CD4-positive, CD25-positive, alpha-beta regulatory T cell (primary cell): Measurements from ENCODE around the gene HPCAL1. TPM values are rescaled to one million over a fixed set of nuclear protein-coding genes. Genes with fewer than 3 reads are reported as not detected.
"Not testable (repeated sequence)": the region's sequence is repeated elsewhere in the genome, so short reads cannot be mapped to it uniquely, and the experiment has no call there.

Experiments
- ATAC-seq, 2 donors: fragments of 150-1000 bp; cut with Tn5 transposase; one replicate each; pipeline ENCODE4 v1.10.0; 2021; ENCODE audit warnings: low read depth in 2 of 2, moderate number of reproducible peaks in 2 of 2, moderate library complexity in 1 of 2
- DNase-seq, 3 donors: peaks; one replicate each; pipeline versions ENCODE4 v3.0.0 to v3.0.0-alpha.2; 2012 to 2022; ENCODE audit warnings: mixed read lengths in 1 of 3
- H3K27ac ChIP-seq: one replicate; pipeline ENCODE4 v1.7.0; 2013; ENCODE audit warnings: mild to moderate bottlenecking, low read length; ENCODE audit not compliant: insufficient read depth, poor library complexity, severe bottlenecking
- H3K27me3 ChIP-seq: one replicate; pipeline ENCODE4 v1.7.0; 2013; ENCODE audit warnings: low read length; ENCODE audit not compliant: control insufficient read depth, insufficient read depth
- H3K36me3 ChIP-seq: one replicate; pipeline ENCODE4 v1.7.0; 2013; ENCODE audit warnings: mild to moderate bottlenecking, low read length, moderate library complexity; ENCODE audit not compliant: control insufficient read depth, insufficient read depth
- H3K4me1 ChIP-seq: 2 replicates; pipeline ENCODE4 v1.7.0; 2013; ENCODE audit warnings: mild to moderate bottlenecking, low read length; ENCODE audit not compliant: insufficient read depth, control insufficient read depth, poor library complexity, severe bottlenecking
- H3K4me3 ChIP-seq: one replicate; pipeline ENCODE4 v1.7.0; 2013; ENCODE audit warnings: low read depth, mild to moderate bottlenecking, low read length, moderate library complexity
- H3K9me3 ChIP-seq, 2 experiments: 1 replicate in 1 of 2; 2 replicates in 1 of 2; pipeline ENCODE4 v1.7.0; 2013; ENCODE audit warnings: low read length in 2 of 2, mild to moderate bottlenecking in 1 of 2, moderate library complexity in 1 of 2; ENCODE audit not compliant: control insufficient read depth in 2 of 2
- H3K27ac Mint-ChIP-seq, 3 donors: one replicate each; pipeline ENCODE4 v1.8.0; 2020 to 2022; ENCODE audit warnings: mild to moderate bottlenecking in 3 of 3, mixed read lengths in 3 of 3, moderate library complexity in 2 of 3
- H3K27me3 Mint-ChIP-seq: one replicate; pipeline ENCODE4 v1.8.0; 2022; ENCODE audit warnings: mild to moderate bottlenecking, mixed read lengths
- H3K36me3 Mint-ChIP-seq: one replicate; pipeline ENCODE4 v1.8.0; 2020; ENCODE audit warnings: mixed read lengths
- H3K4me1 Mint-ChIP-seq, 4 donors: one replicate each; pipeline ENCODE4 v1.8.0; 2020 to 2022; ENCODE audit warnings: mixed read lengths in 4 of 4, mild to moderate bottlenecking in 1 of 4
- H3K4me3 Mint-ChIP-seq, 4 donors: one replicate each; pipeline ENCODE4 v1.8.0; 2020 to 2022; ENCODE audit warnings: mild to moderate bottlenecking in 4 of 4, mixed read lengths in 4 of 4, moderate library complexity in 3 of 4
- H3K9me3 Mint-ChIP-seq, 7 donors: one replicate each; pipeline ENCODE4 v1.8.0; 2020 to 2022; ENCODE audit warnings: mixed read lengths in 7 of 7, mild to moderate bottlenecking in 3 of 7, moderate library complexity in 2 of 7
- polyA plus RNA-seq, 4 donors: library from polyadenylated mRNA; unstranded; fragments of 300-500 nt; fragmentation: Illumina TruSeq; gene quantifications; one replicate each; pipeline ENCODE4 v1.2.3, GENCODE V29; 2021
- total RNA-seq: library from RNA; stranded (reverse); gene quantifications from one replicate; pipeline ENCODE4 v1.2.3, GENCODE V29; 2022

HPCAL1 gene
- total and polyA plus RNA-seq, 5 donors from 2014 or later, result 33.8 to 95.6 (median 84.8) TPM

GRCh38 chr2:10442469-10443126 is 139.9 kb downstream of the HPCAL1 start:
- peaks cover 30% of the 10 kb centered on the region for H3K36me3 Mint-ChIP-seq
- not testable (repeated sequence) for H3K27ac ChIP-seq, DNase-seq, H3K4me3 ChIP-seq, ATAC-seq, H3K9me3 ChIP-seq, H3K27ac Mint-ChIP-seq, H3K27me3 Mint-ChIP-seq, H3K27me3 ChIP-seq, H3K9me3 Mint-ChIP-seq
- peaks cover 22% of the 10 kb centered on the region for H3K4me1 ChIP-seq
- peaks cover 0 to 35% (median 30%) of the 10 kb centered on the region in 4 donors for H3K4me1 Mint-ChIP-seq
- H3K36me3 ChIP-seq, result peaks cover 58% of the 10 kb centered on the region
- peak overlapping the region in 1 of 4 donors; percentile 31 for H3K4me3 Mint-ChIP-seq

DNA sequence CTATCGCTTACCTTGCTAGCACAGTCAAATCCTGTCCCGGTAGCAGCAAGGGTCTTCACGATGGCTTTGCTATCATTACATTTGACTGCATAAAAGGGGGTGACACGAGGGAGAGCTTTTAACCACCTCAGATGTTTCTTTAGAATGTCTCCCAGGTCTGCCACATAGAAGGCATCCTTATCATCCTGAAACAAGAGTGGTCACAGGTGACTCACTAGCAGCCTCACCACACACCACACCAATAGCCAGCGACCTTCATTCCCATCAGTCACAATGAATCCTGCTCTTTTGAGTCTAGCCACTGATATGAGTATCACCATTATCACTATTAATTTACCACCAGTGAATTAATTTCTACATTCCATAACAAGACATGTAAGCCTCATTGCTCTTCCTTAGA is 141.8 kb downstream of the HPCAL1 start:
- Histone ChIP-seq H3K27ac (peak overlapping the region; percentile 41), H3K4me1 (peaks cover 31% of the 10 kb centered on the region), H3K27me3 (no peaks in the 10 kb centered on the region), H3K4me3 (no peak overlapping the region), H3K9me3 (no peaks in the 10 kb centered on the region), H3K36me3 (peaks cover 53% of the 10 kb centered on the region)
- DNase-seq, result no peak
- no peaks in the 10 kb centered on the region for H3K9me3 Mint-ChIP-seq
- no peak for ATAC-seq
- H3K4me1 Mint-ChIP-seq, result peaks cover 4 to 41% (median 33%) of the 10 kb centered on the region in 4 donors
- peak overlapping the region in 3 of 4 donors; percentile 2 to 84 (median 23) for H3K4me3 Mint-ChIP-seq
- peak overlapping the region in 1 of 3 donors; percentile 84 for H3K27ac Mint-ChIP-seq
- H3K36me3 Mint-ChIP-seq, result peaks cover 30% of the 10 kb centered on the region
- no peaks in the 10 kb centered on the region for H3K27me3 Mint-ChIP-seq

- peaks cover 35% of the 10 kb centered on the region for H3K4me1 ChIP-seq
- Mint-ChIP-seq H3K36me3 (peaks cover 24% of the 10 kb centered on the region), H3K9me3 (no peaks in the 10 kb centered on the region), H3K4me1 (peaks cover 4 to 56% (median 41%) of the 10 kb centered on the region in 4 donors), H3K27ac (peak overlapping the region in 2 of 3 donors; percentile 26 to 51), H3K4me3 (peak overlapping the region; percentile 84 to 95 (median 89)), H3K27me3 (no peaks in the 10 kb centered on the region)
- no peak for ATAC-seq
- H3K4me3 ChIP-seq, result peak overlapping the region; percentile 85
- H3K36me3 ChIP-seq, result peaks cover 31% of the 10 kb centered on the region
- peak overlapping the region; percentile 88 for H3K27ac ChIP-seq
- no peaks in the 10 kb centered on the region for H3K9me3 ChIP-seq
- DNase-seq, result no peak
- no peaks in the 10 kb centered on the region for H3K27me3 ChIP-seq
Measured at GRCh38 chr2:10446631-10447030, 143.9 kb downstream of the HPCAL1 start.

GRCh38 chr2:10447300-10447894 is 144.7 kb downstream of the HPCAL1 start:
- Mint-ChIP-seq H3K27ac (peak overlapping the region; percentile 51 to 91 (median 77)), H3K27me3 (no peaks in the 10 kb centered on the region), H3K9me3 (no peaks in the 10 kb centered on the region), H3K4me1 (peaks cover 4 to 56% (median 38%) of the 10 kb centered on the region in 4 donors), H3K4me3 (peak overlapping the region; percentile 84 to 95 (median 89)), H3K36me3 (peaks cover 16% of the 10 kb centered on the region)
- ATAC-seq (peak in 1 of 2 donors; percentile 1), DNase-seq (peak in 2 of 3 donors; percentile 48 to 76)
- peaks cover 24% of the 10 kb centered on the region for H3K36me3 ChIP-seq
- H3K9me3 ChIP-seq, result no peaks in the 10 kb centered on the region
- peak overlapping the region; percentile 88 for H3K27ac ChIP-seq
- peak overlapping the region; percentile 85 for H3K4me3 ChIP-seq
- H3K27me3 ChIP-seq, result no peaks in the 10 kb centered on the region
- peaks cover 35% of the 10 kb centered on the region for H3K4me1 ChIP-seq

DNA sequence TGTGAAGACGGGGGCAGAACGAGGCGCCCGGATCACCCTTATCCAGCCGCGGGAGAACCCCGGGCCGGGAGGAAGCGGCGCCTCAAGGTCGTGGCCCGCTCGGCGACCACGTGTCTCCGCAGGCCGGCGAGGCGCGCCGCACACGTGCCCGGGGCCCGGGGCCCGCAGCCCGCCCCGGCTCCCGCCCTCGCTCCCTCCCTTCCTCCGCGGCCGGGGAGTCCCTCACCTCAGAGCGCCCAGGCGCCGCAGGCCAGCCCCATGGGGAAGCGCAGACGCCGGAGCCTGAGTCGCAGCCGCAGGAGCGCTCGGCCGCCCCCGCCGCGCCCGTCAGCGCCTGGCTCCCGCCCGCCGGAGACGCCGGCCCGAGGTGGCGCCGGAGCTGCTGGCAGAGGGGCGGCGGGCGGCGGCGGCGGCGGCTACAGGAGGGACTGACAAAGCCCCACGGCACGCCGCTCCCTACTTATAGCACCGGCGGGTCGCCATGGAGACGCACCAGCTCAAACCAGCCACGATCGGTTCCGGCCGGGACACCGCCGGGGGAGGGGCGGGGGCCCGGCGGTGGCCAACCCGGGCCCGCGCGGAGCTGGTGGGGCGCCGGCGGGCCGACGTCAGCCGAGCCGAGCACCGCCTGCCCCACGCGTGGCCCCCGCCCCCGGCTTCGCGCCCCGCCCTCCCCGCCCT is 145.3 kb downstream of the HPCAL1 start, which contains the start of gene ODC1:
Gene ODC1, minus strand, starts transcription at position 433 of the 681 bp plus-strand sequence. CDS start 3,295 bp downstream, outside the sequence.
- Histone ChIP-seq H3K9me3 (no peaks in the 10 kb centered on the region), H3K4me3 (peak within 1 kb of the TSS; percentile 85), H3K4me1 (peaks cover 35% of the 10 kb centered on the region), H3K27ac (peak within 1 kb of the TSS; percentile 96), H3K27me3 (no peaks in the 10 kb centered on the region), H3K36me3 (peaks cover 17% of the 10 kb centered on the region)
- DNase-seq (peak; percentile 94 to 99 (median 98)), ATAC-seq (peak; percentile 86 to 89)
- peak within 1 kb of the TSS; percentile 84 to 95 (median 89) for H3K4me3 Mint-ChIP-seq
- peaks cover 4 to 56% (median 37%) of the 10 kb centered on the region in 4 donors for H3K4me1 Mint-ChIP-seq
- H3K36me3 Mint-ChIP-seq, result peaks cover 14% of the 10 kb centered on the region
- no peaks in the 10 kb centered on the region for H3K9me3 Mint-ChIP-seq
- no peaks in the 10 kb centered on the region for H3K27me3 Mint-ChIP-seq
- H3K27ac Mint-ChIP-seq, result peak within 1 kb of the TSS; percentile 86 to 97 (median 92)

DNA sequence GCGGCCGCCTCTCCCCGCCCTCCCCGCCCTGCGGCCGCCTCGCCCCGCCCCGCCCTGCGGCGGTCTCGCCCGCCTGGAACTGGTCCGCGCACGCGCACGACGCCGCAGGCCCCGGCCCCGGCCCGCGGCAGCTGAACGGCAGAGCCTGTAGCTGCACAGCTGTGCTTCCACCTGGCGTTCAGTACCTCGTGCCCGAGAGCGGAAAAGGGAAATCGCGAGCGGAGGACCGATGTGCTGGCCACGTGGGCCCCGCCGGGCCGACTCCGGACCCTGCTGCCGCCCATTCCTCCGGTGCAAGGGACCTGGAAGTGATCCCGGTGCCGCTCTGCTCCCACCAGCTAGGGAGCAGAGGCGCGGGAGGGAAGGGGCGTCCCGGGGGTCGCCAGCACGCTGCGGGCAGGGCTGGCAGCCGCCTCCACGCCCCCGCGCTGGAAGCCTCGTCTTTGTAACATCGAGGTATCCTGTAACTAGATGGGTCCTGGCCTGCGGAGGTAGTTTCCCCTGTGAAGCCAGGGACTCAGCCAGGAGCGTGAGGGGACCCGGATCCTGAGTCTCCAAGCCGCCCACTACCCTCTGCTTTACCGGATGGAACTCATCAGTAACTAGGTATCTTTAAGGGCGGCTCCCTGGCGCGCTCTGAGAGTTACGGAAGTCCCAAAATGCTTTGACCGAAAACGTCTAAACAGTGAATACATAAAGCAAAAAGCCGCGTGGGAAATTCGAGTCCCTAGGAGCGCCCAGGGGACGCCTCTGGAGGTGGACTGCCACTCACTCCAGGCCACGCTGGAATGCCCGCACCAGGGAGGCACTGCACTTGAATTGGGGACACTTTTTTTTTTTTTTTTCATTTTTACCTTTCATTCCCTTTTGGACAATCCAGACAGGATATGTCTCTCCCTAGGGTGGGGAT is 146.1 kb downstream of the HPCAL1 start:
- Mint-ChIP-seq H3K4me1 (peaks cover 4 to 57% (median 35%) of the 10 kb centered on the region in 4 donors), H3K9me3 (no peaks in the 10 kb centered on the region)

DNA sequence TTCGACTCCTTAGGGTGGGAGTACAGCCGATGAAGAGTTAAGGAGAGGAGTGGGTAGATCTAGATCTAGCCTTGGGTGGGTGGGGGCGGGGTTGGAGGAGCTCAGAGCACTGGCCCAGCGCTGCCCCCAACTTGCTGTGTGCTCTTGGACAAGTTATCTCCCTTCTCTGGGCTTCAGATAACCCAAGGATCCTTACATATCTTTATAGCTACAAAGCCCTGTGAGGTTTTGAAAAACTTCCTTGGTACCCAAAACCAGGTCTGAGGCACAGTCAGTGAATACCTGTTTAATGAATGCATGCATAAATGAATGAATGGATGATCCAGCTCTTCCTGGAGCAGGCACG is 146.8 kb downstream of the HPCAL1 start:
- Mint-ChIP-seq H3K4me1 (peaks cover 4 to 56% (median 33%) of the 10 kb centered on the region in 4 donors), H3K27ac (peak overlapping the region; percentile 86 to 97 (median 92)), H3K9me3 (no peaks in the 10 kb centered on the region), H3K36me3 (peaks cover 5% of the 10 kb centered on the region), H3K4me3 (peak overlapping the region; percentile 83 to 88 (median 84)), H3K27me3 (no peaks in the 10 kb centered on the region)
- peaks cover 3% of the 10 kb centered on the region for H3K36me3 ChIP-seq
- peak overlapping the region; percentile 65 for H3K4me3 ChIP-seq
- no peaks in the 10 kb centered on the region for H3K9me3 ChIP-seq
- H3K4me1 ChIP-seq, result peaks cover 35% of the 10 kb centered on the region
- no peaks in the 10 kb centered on the region for H3K27me3 ChIP-seq
- H3K27ac ChIP-seq, result peak overlapping the region; percentile 96
- ATAC-seq (no peak), DNase-seq (no peak)

More for the DNA sequence above, 146.1 kb downstream of the HPCAL1 start:
- peak overlapping the region; percentile 83 to 88 (median 84) for H3K4me3 Mint-ChIP-seq
- H3K36me3 Mint-ChIP-seq, result peaks cover 7% of the 10 kb centered on the region
- Histone ChIP-seq H3K4me3 (peak overlapping the region; percentile 65), H3K27ac (peak overlapping the region; percentile 96), H3K4me1 (peaks cover 35% of the 10 kb centered on the region), H3K27me3 (no peaks in the 10 kb centered on the region), H3K36me3 (peaks cover 9% of the 10 kb centered on the region), H3K9me3 (no peaks in the 10 kb centered on the region)
- peak overlapping the region; percentile 86 to 97 (median 92) for H3K27ac Mint-ChIP-seq
- DNase-seq (peak; percentile 87 to 96 (median 94)), ATAC-seq (peak; percentile 69 to 71)
- H3K27me3 Mint-ChIP-seq, result no peaks in the 10 kb centered on the region
